GM21526 (cell line): ENCODE data around the gene ZNF236.
A peak's percentile ranks its signal among the peaks of the same experiment; 100 is the strongest.
"Not testable (repeated sequence)": the region's sequence is repeated elsewhere in the genome, so short reads cannot be mapped to it uniquely, and the experiment has no call there.

Source experiments
- ATAC-seq: cut with Tn5 transposase; IDR thresholded peaks from one replicate; pipeline ENCODE4 v1.9.1; 2021; ENCODE audit warnings: moderate library complexity; ENCODE audit not compliant: unreplicated experiment, low FRiP score

Gene ZNF236

DNA sequence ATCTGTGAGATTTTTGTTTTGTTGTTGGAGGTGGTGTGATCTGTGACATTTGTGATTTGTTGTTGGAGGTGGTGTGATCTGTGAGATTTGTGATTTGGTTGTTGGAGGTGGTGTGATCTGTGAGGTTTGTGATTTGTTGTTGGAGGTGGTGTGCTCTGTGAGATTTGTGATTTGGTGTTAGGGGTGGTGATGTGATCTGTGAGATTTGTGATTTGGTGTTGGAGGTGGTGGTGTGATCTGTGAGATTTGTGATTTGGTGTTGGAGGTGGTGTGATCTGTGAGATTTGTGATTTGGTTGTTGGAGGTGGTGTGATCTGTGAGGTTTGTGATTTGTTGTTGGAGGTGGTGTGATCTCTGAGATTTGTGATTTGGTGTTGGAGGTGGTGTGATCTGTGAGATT lies 144.9 kb downstream of the ZNF236 start:
- ATAC-seq = not testable (repeated sequence)

DNA sequence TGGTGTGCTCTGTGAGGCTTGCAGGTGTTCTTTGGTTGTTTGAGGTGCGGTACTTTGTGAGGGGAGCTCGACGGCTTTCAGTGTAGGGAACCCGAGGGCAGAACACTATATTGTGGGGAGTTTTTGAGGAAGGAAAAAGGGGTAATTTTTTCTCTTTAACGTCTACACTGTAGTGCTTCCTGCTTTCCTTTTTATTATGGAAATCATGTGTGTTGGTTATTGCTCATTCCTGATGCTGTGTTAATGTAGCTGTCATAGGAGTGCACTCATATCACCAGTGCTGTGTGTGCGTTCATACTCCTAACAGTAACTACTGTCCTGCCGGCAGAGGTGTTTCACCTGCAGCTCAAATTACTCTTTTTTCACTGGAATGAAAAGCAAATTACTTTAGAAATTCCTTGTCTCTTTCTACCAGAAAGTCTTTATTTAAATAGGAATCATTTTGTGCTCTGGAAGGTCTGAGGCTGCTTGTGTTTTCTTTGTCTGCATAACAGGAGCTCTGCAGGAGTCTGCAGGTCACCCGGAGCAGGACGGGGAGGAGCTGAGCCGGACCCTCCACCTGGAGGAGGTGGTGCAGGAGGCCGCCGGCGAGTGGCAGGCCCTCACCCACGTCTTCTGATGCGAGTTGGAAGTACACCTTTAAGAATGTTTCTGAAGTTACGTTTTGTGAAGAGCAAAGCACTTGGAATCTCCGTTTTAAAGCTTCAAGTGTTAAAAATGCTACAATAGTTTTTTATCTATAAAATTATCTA lies 145.5 kb downstream of the ZNF236 start:
- ATAC-seq = no peak

- ATAC-seq = no peak
Observed at GRCh38 chr18:76970770-76971559, 148.6 kb downstream of the ZNF236 start.

DNA sequence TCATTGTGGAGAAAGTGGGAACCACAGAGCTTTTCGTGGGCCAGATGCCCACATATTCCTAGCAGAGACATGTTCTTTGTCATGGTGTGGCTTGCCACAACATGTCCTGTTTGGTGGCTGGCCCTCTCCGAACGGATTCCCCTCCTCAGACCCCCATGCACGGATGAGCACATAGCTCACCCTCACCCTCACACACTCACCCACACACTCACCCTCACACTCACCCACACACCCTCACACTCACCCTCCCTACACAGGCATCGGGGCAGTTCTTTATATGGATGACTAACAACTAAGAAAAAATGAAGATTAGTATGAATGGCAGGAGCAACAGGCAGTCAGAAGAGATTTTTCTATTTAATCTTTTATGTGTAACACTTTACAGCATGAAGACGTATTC lies 149.9 kb downstream of the ZNF236 start:
- no peak for ATAC-seq

DNA sequence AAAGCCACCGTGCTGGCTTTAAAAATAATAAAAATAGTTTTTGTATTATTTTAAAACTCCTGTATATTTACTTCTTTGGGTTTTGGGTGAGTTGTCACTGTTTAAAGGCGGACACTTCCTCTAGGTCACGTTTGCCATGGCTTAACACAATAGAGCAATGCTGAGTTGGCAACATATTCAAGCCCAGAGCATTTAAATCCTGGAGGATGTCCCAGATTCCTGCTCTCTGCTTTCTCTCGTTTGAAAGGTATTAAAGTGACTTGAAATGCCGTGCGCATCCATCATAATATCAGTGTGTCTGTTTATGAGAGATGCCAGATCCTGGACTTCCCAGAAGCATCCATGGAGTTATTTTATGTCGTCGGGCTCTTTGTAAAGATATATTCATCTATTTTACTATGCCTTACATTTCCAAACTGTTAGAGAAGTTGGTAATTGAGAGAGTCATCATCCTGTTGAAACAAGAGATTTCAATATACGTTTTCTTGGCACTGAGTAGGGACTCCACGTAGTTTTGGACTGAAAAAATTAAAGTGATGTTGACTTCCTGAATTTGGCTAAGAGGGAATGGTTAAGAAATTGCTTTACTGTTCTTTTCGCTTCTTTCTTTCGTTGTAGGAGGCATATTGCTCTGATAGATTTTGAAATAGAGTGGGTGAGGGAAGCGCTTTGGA lies 150.6 kb downstream of the ZNF236 start:
- ATAC-seq = no peak

DNA sequence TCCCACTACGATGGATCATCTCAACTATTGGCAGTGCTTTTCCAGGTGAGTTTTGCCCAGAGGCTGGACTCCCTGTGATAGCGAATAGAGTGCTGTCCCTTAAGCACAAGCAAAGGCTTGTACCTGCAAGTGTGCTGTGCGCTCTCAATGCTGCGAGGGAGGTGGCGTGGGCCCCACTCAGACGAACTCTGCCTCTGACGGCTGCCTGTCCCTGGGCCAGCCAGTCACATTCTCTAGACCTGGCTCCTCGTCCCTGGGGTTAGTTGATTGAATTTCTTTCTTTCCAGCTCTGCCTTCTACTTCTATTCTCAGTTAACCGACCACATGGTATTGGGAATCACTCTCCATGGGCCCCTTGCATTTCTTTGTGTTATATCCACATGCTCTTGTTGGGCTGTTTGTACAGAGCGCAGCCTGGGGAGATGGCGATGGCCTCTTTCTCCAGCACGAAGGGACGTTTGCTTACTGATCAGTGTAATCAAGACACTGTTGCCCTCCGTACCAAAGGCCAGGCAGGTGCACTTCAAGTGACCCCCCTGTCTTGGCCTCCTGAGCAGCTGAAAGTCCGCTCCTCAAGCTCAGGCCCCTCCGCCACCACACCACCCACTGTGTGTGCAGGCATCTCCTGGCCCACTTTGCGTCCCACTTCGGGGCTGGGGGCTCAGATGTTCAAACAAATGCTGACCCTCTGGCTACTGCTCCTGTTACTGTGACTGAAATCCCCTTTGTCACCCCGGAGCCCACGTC lies 151.3 kb downstream of the ZNF236 start:
- ATAC-seq = no peak

DNA sequence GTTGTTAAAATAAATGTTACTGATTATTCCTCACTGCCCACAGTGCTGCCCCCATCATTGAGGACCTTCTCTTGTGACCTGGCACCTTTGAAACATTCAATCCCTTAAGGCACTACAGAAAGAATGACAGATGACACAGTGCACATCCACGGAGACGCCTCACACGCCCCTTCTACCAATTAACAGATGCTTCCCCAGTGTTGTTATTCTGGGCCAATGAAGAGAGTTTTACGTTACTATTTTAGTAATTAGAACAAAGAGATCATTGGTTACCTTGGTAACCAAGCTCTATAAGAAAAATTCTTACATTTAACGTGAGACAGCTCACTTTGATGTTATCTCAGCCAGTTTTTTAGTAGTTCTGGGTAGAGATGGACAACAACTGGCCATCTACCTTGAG lies 152.0 kb downstream of the ZNF236 start:
- no peak for ATAC-seq

DNA sequence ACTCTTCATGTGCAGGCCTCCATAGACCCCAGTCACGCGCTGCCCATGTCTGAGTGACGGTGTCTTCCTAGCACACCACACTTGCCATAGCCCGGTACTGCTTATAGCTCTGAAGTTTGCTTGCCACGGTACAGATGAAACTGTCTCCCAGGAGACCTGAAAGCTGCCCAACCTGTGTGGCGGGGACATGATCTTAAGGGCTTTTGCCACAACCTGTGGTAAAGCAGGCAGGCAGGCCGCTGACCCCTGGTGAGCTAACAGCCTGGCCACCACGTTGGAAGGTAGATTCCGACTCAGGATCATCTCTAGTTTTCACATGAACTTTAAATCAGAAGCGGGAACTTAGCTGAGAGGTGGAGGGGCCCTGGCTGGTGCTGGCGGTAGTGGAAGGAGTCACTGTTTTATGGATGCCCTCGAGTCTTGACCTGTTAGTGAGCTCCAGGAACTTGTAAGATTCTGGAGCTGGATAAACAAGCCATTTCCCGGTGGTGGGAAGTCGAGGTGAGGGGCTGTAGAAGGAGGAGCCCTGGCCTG lies 153.3 kb downstream of the ZNF236 start:
- ATAC-seq = no peak

DNA sequence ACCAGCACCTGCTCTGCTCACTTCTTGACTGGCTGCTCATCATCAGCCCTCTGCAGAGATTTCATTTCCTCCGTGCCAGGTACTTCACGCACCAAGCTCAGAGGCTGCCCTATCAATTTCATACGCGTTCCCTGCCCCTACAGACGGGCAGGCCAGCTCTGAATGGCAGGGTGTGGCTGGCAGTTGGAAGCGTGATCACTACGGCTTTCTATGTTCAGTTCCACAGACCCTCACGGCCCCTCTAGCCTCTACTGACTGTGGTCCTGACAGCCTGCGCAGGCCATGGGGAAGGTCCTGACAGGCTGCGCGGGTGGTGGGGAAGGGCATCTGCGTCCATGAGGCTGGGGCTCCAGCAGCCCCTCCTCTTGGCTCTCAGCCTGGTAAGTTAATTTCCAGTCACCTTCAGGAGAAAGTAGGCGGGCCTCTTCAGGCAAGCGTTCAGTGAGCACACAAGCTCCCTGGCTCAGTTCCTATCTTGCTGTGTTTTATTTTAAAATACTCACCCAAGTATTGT lies 154.8 kb downstream of the ZNF236 start:
- ATAC-seq = no peak

- ATAC-seq = no peak
Observed at GRCh38 chr18:76977684-76978232, 155.4 kb downstream of the ZNF236 start.

GRCh38 chr18:76978616-76979015 lies 156.3 kb downstream of the ZNF236 start:
- no peak for ATAC-seq

- no peak for ATAC-seq
Observed at GRCh38 chr18:76979111-76979751, 156.9 kb downstream of the ZNF236 start.

- no peak for ATAC-seq
Observed at GRCh38 chr18:76979906-76980305, 157.5 kb downstream of the ZNF236 start.

- peak; percentile 23 for ATAC-seq
Observed at GRCh38 chr18:76980663-76981395, 158.5 kb downstream of the ZNF236 start.

GRCh38 chr18:76981396-76981968 lies 159.1 kb downstream of the ZNF236 start:
- ATAC-seq = peak; percentile 43

DNA sequence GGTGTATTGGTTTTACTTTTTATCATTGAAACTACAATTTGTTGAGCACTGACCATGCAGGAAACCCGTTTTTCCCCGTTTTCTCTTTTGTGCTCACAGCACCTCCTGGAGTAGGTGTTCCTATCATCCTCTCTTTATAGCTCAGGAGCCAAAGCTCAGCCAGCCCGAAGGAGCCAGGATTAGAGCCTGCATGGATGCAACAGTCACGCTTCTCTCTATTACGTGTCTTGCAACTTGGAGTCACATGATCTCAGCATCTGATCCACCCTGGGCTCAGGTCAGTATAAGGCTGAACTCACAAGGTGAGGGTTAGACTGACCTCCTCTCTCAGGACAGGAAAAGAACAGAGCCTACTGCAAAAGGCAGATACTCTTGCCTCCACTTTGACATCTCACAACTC lies 159.7 kb downstream of the ZNF236 start:
- no peak for ATAC-seq

GRCh38 chr18:76982841-76983583 lies 160.7 kb downstream of the ZNF236 start:
- peak; percentile 75 for ATAC-seq

DNA sequence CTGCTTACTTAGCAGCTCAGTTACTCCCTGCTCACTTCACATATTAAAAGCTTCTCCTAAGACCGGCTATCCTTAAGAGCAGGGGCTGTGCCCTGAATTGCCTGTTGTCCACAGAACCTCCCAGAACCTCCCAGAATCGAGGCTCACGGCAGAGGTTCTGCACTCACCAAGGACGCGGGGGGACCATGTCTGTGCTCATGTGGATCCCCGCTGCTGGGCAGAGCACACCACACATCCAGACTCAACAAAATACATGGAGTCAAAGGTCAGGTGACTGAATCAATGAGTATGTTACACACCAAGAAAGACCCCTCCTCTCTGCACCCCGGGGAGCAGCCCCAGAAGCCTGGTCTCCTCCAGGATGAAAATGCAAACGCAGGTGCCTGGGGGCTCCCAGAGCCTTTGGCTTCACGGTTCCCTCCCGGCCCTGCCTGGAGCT lies 161.3 kb downstream of the ZNF236 start:
- ATAC-seq = no peak
